Neural progenitor cell (in vitro differentiated cells): ENCODE data around the gene DNAJC13. TPM values are rescaled to one million over a fixed set of nuclear protein-coding genes. Genes with fewer than 3 reads are reported as not detected.

Experiments used
- DNase-seq: peaks from one replicate; pipeline ENCODE4 v3.0.0-alpha.2; 2016; ENCODE audit warnings: low spot score
- H2AFZ ChIP-seq: fragments of 200-600 bp; sonication (generic); replicated peaks from 2 replicates; pipeline ENCODE4 v1.6.1; 2016; ENCODE audit warnings: antibody characterized with exemption
- H3F3A ChIP-seq: fragments of 200-600 bp; sonication (generic); 2 replicates; pipeline ENCODE4 v1.6.1; 2016; ENCODE audit warnings: antibody characterized with exemption, low read depth
- H3K27ac ChIP-seq: fragments of 200-600 bp; sonication (generic); 2 replicates; pipeline ENCODE4 v1.5.1; 2016; ENCODE audit warnings: mild to moderate bottlenecking
- H3K27me3 ChIP-seq: fragments of 200-600 bp; sonication (generic); 2 replicates; pipeline ENCODE4 v1.6.1; 2016; ENCODE audit warnings: mild to moderate bottlenecking, moderate library complexity
- H3K36me3 ChIP-seq: fragments of 200-600 bp; sonication (generic); 2 replicates; pipeline ENCODE4 v1.5.1; 2016
- H3K4me1 ChIP-seq: fragments of 200-600 bp; sonication (generic); 2 replicates; pipeline ENCODE4 v1.6.1; 2016; ENCODE audit warnings: mixed run types
- H3K4me2 ChIP-seq: fragments of 200-600 bp; sonication (generic); 2 replicates; pipeline ENCODE4 v1.6.1; 2016
- H3K4me3 ChIP-seq: fragments of 200-600 bp; sonication (generic); 2 replicates; pipeline ENCODE4 v1.5.1; 2016
- H3K79me2 ChIP-seq: fragments of 200-600 bp; sonication (generic); 2 replicates; pipeline ENCODE4 v1.6.1; 2016; ENCODE audit warnings: low read depth
- H3K9ac ChIP-seq: fragments of 200-600 bp; sonication (generic); 2 replicates; pipeline ENCODE4 v1.6.1; 2016
- H3K9me3 ChIP-seq: fragments of 200-600 bp; sonication (generic); 2 replicates; pipeline ENCODE4 v1.5.1; 2016; ENCODE audit warnings: low read depth
- H4K20me1 ChIP-seq: fragments of 200-600 bp; sonication (generic); 2 replicates; pipeline ENCODE4 v1.6.1; 2016; ENCODE audit warnings: low read depth
- H3K27ac Mint-ChIP-seq: 3 replicates; pipeline ENCODE4 v1.8.0; 2021; ENCODE audit warnings: mixed read lengths
- H3K27me3 Mint-ChIP-seq: 2 replicates; pipeline ENCODE4 v1.8.0; 2022; ENCODE audit warnings: low read depth, mild to moderate bottlenecking, inconsistent platforms, moderate library complexity, mixed read lengths; ENCODE audit not compliant: insufficient read depth
- H3K36me3 Mint-ChIP-seq: 3 replicates; pipeline ENCODE4 v1.8.0; 2021; ENCODE audit warnings: mixed read lengths
- H3K4me1 Mint-ChIP-seq: 3 replicates; pipeline ENCODE4 v1.8.0; 2021; ENCODE audit warnings: mixed read lengths
- H3K4me3 Mint-ChIP-seq: 3 replicates; pipeline ENCODE4 v1.8.0; 2021; ENCODE audit warnings: mild to moderate bottlenecking, moderate library complexity, mixed read lengths
- H3K9me3 Mint-ChIP-seq: 3 replicates; pipeline ENCODE4 v1.8.0; 2020; ENCODE audit warnings: mixed read lengths
- EZH2 ChIP-seq: fragments of 200-600 bp; sonication (generic); IDR thresholded peaks from 2 replicates; pipeline ENCODE4 v1.6.1; 2017; ENCODE audit warnings: antibody characterized with exemption, mild to moderate bottlenecking, moderate library complexity
- EZH2phosphoT487 ChIP-seq: fragments of 200-600 bp; sonication (generic); IDR thresholded peaks from 2 replicates; pipeline ENCODE4 v1.6.1; 2017; ENCODE audit warnings: antibody characterized with exemption
- total RNA-seq: library from RNA; depleted of rRNA; stranded (reverse); fragments of >200 nt; gene quantifications from 2 replicates; pipeline ENCODE4 v1.2.3, GENCODE V29; 2015; ENCODE audit warnings: low replicate concordance
- TF ChIP-seq, protein P1 (sequence below): fragments of 200-600 bp; sonication (generic); IDR thresholded peaks from 2 replicates; pipeline ENCODE4 v1.5.1; 2017; ENCODE audit warnings: antibody characterized with exemption, mild to moderate bottlenecking

The DNAJC13 gene
- total RNA-seq, 1 donor from 2014 or later = 36.3 TPM

- H2AFZ ChIP-seq = no peak overlapping the region
- H3F3A ChIP-seq = peaks cover 3% of the 10 kb centered on the region
- Mint-ChIP-seq H3K4me3 (no peak overlapping the region), H3K36me3 (peaks cover 11% of the 10 kb centered on the region), H3K27ac (no peak overlapping the region), H3K27me3 (no peaks in the 10 kb centered on the region), H3K9me3 (no peaks in the 10 kb centered on the region), H3K4me1 (no peaks in the 10 kb centered on the region)
- H3K4me3 ChIP-seq = no peak overlapping the region
- H3K79me2 ChIP-seq = peaks cover 35% of the 10 kb centered on the region
- no peak overlapping the region for H3K9ac ChIP-seq
- peaks cover 4% of the 10 kb centered on the region for H3K36me3 ChIP-seq
- no peaks in the 10 kb centered on the region for H3K27me3 ChIP-seq
- no peaks in the 10 kb centered on the region for H3K9me3 ChIP-seq
- H3K27ac ChIP-seq = no peak overlapping the region
- H4K20me1 ChIP-seq = peaks cover 16% of the 10 kb centered on the region
- DNase-seq = no peak
- TF ChIP-seq, protein P1, sequence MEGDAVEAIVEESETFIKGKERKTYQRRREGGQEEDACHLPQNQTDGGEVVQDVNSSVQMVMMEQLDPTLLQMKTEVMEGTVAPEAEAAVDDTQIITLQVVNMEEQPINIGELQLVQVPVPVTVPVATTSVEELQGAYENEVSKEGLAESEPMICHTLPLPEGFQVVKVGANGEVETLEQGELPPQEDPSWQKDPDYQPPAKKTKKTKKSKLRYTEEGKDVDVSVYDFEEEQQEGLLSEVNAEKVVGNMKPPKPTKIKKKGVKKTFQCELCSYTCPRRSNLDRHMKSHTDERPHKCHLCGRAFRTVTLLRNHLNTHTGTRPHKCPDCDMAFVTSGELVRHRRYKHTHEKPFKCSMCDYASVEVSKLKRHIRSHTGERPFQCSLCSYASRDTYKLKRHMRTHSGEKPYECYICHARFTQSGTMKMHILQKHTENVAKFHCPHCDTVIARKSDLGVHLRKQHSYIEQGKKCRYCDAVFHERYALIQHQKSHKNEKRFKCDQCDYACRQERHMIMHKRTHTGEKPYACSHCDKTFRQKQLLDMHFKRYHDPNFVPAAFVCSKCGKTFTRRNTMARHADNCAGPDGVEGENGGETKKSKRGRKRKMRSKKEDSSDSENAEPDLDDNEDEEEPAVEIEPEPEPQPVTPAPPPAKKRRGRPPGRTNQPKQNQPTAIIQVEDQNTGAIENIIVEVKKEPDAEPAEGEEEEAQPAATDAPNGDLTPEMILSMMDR = no peak
- no peak for TF ChIP-seq EZH2
- no peak for TF ChIP-seq EZH2phosphoT487
- no peak overlapping the region for H3K4me2 ChIP-seq
- peaks cover 15% of the 10 kb centered on the region for H3K4me1 ChIP-seq
Measured at GRCh38 chr3:132445817-132446216, 28.5 kb downstream of the DNAJC13 start.

GRCh38 chr3:132448216-132448961 is 31.1 kb downstream of the DNAJC13 start:
- Histone ChIP-seq H3K36me3 (peaks cover 8% of the 10 kb centered on the region), H3K4me3 (no peak overlapping the region), H3K9ac (no peak overlapping the region), H3F3A (peaks cover 3% of the 10 kb centered on the region), H3K79me2 (peaks cover 32% of the 10 kb centered on the region), H4K20me1 (peaks cover 11% of the 10 kb centered on the region), H3K4me2 (no peak overlapping the region), H2AFZ (no peak overlapping the region), H3K27me3 (no peaks in the 10 kb centered on the region), H3K27ac (no peak overlapping the region), H3K4me1 (peaks cover 15% of the 10 kb centered on the region), H3K9me3 (no peaks in the 10 kb centered on the region)
- H3K4me1 Mint-ChIP-seq = no peaks in the 10 kb centered on the region
- peaks cover 6% of the 10 kb centered on the region for H3K36me3 Mint-ChIP-seq
- DNase-seq = no peak
- no peak overlapping the region for H3K4me3 Mint-ChIP-seq
- TF ChIP-seq, protein P1 = no peak
- no peak for TF ChIP-seq EZH2phosphoT487
- H3K9me3 Mint-ChIP-seq = no peaks in the 10 kb centered on the region
- no peak overlapping the region for H3K27ac Mint-ChIP-seq
- no peaks in the 10 kb centered on the region for H3K27me3 Mint-ChIP-seq

DNA sequence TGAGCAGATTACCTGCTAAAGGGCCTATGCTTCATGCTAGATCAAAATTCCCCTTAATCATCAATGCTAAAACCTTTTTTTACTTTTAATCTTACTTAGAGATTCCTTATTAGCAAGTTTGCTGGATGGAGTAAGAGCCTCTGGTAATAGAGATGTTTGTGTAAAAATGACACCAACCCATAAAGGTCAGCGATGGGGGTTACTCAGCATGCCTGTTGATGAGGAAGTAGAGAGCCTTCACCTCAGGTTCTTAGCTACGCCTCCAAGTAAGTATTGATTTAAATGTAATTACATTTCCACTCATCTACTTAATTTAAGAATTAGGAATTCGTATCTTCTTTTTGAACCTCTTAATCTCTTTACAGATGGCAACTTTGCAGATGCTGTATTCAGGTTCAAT is 38.8 kb downstream of the DNAJC13 start:
- H3K79me2 ChIP-seq = no peaks in the 10 kb centered on the region
- no peaks in the 10 kb centered on the region for H4K20me1 ChIP-seq
- H3K4me1 ChIP-seq = no peaks in the 10 kb centered on the region
- Mint-ChIP-seq H3K36me3 (peaks cover 40% of the 10 kb centered on the region), H3K4me1 (no peaks in the 10 kb centered on the region), H3K27ac (no peak overlapping the region), H3K27me3 (no peaks in the 10 kb centered on the region), H3K4me3 (no peak overlapping the region), H3K9me3 (no peaks in the 10 kb centered on the region)
- no peak overlapping the region for H3K4me2 ChIP-seq
- H2AFZ ChIP-seq = no peak overlapping the region
- H3K27me3 ChIP-seq = no peaks in the 10 kb centered on the region
- no peaks in the 10 kb centered on the region for H3K9me3 ChIP-seq
- no peak overlapping the region for H3K9ac ChIP-seq
- peaks cover 45% of the 10 kb centered on the region for H3K36me3 ChIP-seq
- H3K4me3 ChIP-seq = no peak overlapping the region
- H3F3A ChIP-seq = no peaks in the 10 kb centered on the region
- TF ChIP-seq, protein P1 = no peak
- TF ChIP-seq EZH2 (no peak), EZH2phosphoT487 (no peak)
- H3K27ac ChIP-seq = no peak overlapping the region
- no peak for DNase-seq
